Glutamatergic neuron (in vitro differentiated cells): ENCODE measurements around the gene NAA60. TPM values are rescaled to one million over a fixed set of nuclear protein-coding genes. Genes with fewer than 3 reads are reported as not detected.

Experiments
- DNase-seq: peaks from one replicate; pipeline ENCODE4 v3.0.0; 2022
- H3K27ac Mint-ChIP-seq: one replicate; pipeline ENCODE4 v1.8.0; 2020; ENCODE audit warnings: mild to moderate bottlenecking, mixed read lengths, inconsistent platforms; ENCODE audit not compliant: unreplicated experiment
- H3K27me3 Mint-ChIP-seq: one replicate; pipeline ENCODE4 v1.8.0; 2020; ENCODE audit warnings: mild to moderate bottlenecking, moderate library complexity, mixed read lengths, inconsistent platforms; ENCODE audit not compliant: unreplicated experiment
- H3K36me3 Mint-ChIP-seq: one replicate; pipeline ENCODE4 v1.8.0; 2020; ENCODE audit warnings: mild to moderate bottlenecking, mixed read lengths, inconsistent platforms; ENCODE audit not compliant: unreplicated experiment
- H3K4me1 Mint-ChIP-seq: one replicate; pipeline ENCODE4 v1.8.0; 2020; ENCODE audit warnings: mild to moderate bottlenecking, low read depth, mixed read lengths, inconsistent platforms; ENCODE audit not compliant: unreplicated experiment
- H3K4me3 Mint-ChIP-seq: one replicate; pipeline ENCODE4 v1.8.0; 2020; ENCODE audit warnings: mild to moderate bottlenecking, mixed read lengths, inconsistent platforms; ENCODE audit not compliant: unreplicated experiment
- H3K9me3 Mint-ChIP-seq: one replicate; pipeline ENCODE4 v1.8.0; 2020; ENCODE audit warnings: mild to moderate bottlenecking, moderate library complexity, mixed read lengths, inconsistent platforms; ENCODE audit not compliant: unreplicated experiment
- CTCF ChIP-seq: fragments of 200-600 bp; sonication (generic); IDR thresholded peaks from one replicate; pipeline ENCODE4 v1.5.0; 2021; ENCODE audit not compliant: partially characterized antibody, unreplicated experiment
- total RNA-seq: library from RNA; stranded (reverse); fragmentation: NEBNext Ultra II Directional; extraction: Animal tissue kit (Norgen Biotek cat#: 25700); gene quantifications from one replicate; pipeline ENCODE4 v1.2.1, GENCODE V29; 2021; ENCODE audit not compliant: unreplicated experiment

Gene NAA60
- total RNA-seq, 1 donor from 2014 or later, result 69.9 TPM

DNA sequence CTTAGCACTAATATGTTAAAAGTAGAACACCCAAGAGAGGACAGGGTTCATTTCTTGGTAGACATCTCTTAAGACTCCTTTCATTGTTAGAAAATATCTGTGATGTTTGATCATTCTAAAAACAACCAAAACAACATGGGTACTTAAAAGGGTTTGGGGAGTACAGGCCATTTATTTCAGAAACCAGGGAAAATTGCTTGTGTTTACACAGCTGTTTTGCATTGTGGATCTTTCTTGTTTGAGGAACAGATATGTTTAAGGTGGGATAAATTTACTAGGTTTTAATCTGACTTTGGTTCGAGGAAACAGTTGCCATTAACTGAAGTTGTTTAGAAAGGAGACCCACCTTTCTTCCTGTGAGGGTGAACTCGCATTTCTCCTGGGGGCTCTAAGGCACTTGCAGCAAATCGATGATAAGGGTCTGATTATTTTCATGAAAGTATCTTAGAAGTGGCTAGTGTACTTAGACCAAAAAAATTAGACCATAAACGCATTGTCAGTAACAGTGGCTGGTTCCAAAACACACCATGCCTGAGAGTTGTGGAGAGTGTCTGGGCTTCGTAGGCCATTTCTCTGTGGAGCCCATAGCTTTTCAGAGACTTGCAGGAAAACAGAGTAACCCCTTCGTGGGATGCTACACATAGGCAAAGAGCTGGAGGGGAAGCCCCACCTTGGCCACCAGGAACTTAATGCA lies 75.0 kb downstream of the NAA60 start:
- H3K27me3 Mint-ChIP-seq, result no peaks in the 10 kb centered on the region
- H3K9me3 Mint-ChIP-seq, result no peaks in the 10 kb centered on the region
- H3K4me3 Mint-ChIP-seq, result no peak overlapping the region
- DNase-seq, result no peak
- TF ChIP-seq CTCF, result no peak
- no peaks in the 10 kb centered on the region for H3K36me3 Mint-ChIP-seq
- no peaks in the 10 kb centered on the region for H3K4me1 Mint-ChIP-seq
- no peak overlapping the region for H3K27ac Mint-ChIP-seq

GRCh38 chr16:3518986-3519348 lies 75.5 kb downstream of the NAA60 start:
- no peak overlapping the region for H3K27ac Mint-ChIP-seq
- DNase-seq, result no peak
- H3K4me3 Mint-ChIP-seq, result no peak overlapping the region
- H3K27me3 Mint-ChIP-seq, result no peaks in the 10 kb centered on the region
- TF ChIP-seq CTCF, result no peak
- H3K4me1 Mint-ChIP-seq, result no peaks in the 10 kb centered on the region
- no peaks in the 10 kb centered on the region for H3K9me3 Mint-ChIP-seq
- H3K36me3 Mint-ChIP-seq, result no peaks in the 10 kb centered on the region

DNA sequence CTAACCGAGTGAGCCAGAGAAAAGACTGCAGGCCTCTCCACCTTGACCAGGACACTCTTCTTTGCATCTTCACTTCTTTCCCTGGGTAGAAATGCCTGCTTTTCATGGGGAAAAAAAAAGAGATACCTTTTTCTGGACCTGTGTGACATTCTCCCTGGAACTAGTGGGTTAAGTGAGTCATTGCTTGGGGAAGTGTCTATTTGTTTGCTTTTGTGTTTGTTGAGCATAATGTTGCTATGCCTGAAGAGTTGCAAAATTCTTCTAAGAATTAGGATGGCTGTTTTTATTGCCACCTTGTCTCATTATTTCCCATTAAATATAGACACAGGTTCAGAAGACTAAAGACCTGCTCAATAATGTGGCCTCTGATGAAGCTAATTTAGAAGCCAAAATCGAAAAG lies 76.1 kb downstream of the NAA60 start:
- no peaks in the 10 kb centered on the region for H3K27me3 Mint-ChIP-seq
- H3K4me3 Mint-ChIP-seq, result no peak overlapping the region
- TF ChIP-seq CTCF, result no peak
- H3K36me3 Mint-ChIP-seq, result no peaks in the 10 kb centered on the region
- no peaks in the 10 kb centered on the region for H3K4me1 Mint-ChIP-seq
- H3K27ac Mint-ChIP-seq, result no peak overlapping the region
- DNase-seq, result no peak
- H3K9me3 Mint-ChIP-seq, result no peaks in the 10 kb centered on the region

GRCh38 chr16:3520413-3520812 lies 76.9 kb downstream of the NAA60 start:
- no peak for TF ChIP-seq CTCF
- no peak for DNase-seq
- H3K4me3 Mint-ChIP-seq, result no peak overlapping the region
- no peaks in the 10 kb centered on the region for H3K4me1 Mint-ChIP-seq
- no peak overlapping the region for H3K27ac Mint-ChIP-seq
- H3K36me3 Mint-ChIP-seq, result no peaks in the 10 kb centered on the region
- H3K9me3 Mint-ChIP-seq, result no peaks in the 10 kb centered on the region
- H3K27me3 Mint-ChIP-seq, result peaks cover 2% of the 10 kb centered on the region

DNA sequence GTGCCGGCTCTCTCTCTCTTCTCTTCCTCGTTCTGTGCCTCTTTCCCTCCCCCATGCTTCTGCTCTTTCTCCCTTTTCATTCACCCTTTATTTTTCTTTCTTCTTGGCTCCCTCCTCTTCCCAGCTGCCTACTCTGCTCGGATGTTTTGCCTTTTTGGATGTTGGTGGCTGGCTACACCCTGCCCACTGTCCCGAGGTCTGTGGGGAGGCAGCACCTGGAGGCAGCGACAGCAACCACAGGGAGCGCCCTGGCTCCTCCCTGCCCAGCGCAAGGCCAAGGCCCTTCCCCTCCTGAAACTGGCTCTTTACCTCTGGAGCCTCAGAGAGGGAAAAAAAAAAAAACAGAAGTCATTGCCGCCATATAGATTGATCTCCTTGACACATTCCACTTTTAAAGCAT lies 77.4 kb downstream of the NAA60 start:
- Mint-ChIP-seq H3K4me3 (no peak overlapping the region), H3K27me3 (peaks cover 2% of the 10 kb centered on the region), H3K36me3 (no peaks in the 10 kb centered on the region), H3K4me1 (no peaks in the 10 kb centered on the region), H3K27ac (no peak overlapping the region), H3K9me3 (no peaks in the 10 kb centered on the region)
- DNase-seq, result no peak
- no peak for TF ChIP-seq CTCF
